GM18909 (cell line): Measurements from ENCODE around the gene EEF1A1.
A peak's percentile ranks its signal among the peaks of the same experiment; 100 is the strongest.
"Not testable (repeated sequence)": the region's sequence is repeated elsewhere in the genome, so short reads cannot be mapped to it uniquely, and the experiment has no call there.

Experiments
- ATAC-seq: cut with Tn5 transposase; IDR thresholded peaks from one replicate; pipeline ENCODE4 v1.9.1; 2021; ENCODE audit warnings: mild to moderate bottlenecking; ENCODE audit not compliant: unreplicated experiment, poor library complexity

EEF1A1 gene

GRCh38 chr6:73538116-73538779 is 17.4 kb upstream of the EEF1A1 start:
- no peak for ATAC-seq

GRCh38 chr6:73537677-73538076 is 16.8 kb upstream of the EEF1A1 start:
- no peak for ATAC-seq

GRCh38 chr6:73534628-73535027 is 13.8 kb upstream of the EEF1A1 start:
- no peak for ATAC-seq

GRCh38 chr6:73532293-73532692 is 11.5 kb upstream of the EEF1A1 start:
- ATAC-seq: no peak

- no peak for ATAC-seq
These were observed 8.1 kb upstream of the EEF1A1 start for GRCh38 chr6:73528897-73529296.

GRCh38 chr6:73525546-73526330 is 4.9 kb upstream of the EEF1A1 start:
- ATAC-seq: no peak

- ATAC-seq: peak; percentile 51
These were observed 2.7 kb upstream of the EEF1A1 start for GRCh38 chr6:73523434-73524123.

- ATAC-seq: peak; percentile 43
These were observed 636 bp upstream of the EEF1A1 start for GRCh38 chr6:73521351-73521985.

GRCh38 chr6:73519926-73520687 is 725 bp downstream of the EEF1A1 start:
- no peak for ATAC-seq

- not testable (repeated sequence) for ATAC-seq
These were observed 1.6 kb downstream of the EEF1A1 start for GRCh38 chr6:73518982-73519881.

- not testable (repeated sequence) for ATAC-seq
These were observed 2.5 kb downstream of the EEF1A1 start for GRCh38 chr6:73518100-73518981.

- ATAC-seq: no peak
These were observed 4.0 kb downstream of the EEF1A1 start for GRCh38 chr6:73516514-73517489.

GRCh38 chr6:73515204-73515655 is 5.6 kb downstream of the EEF1A1 start:
- ATAC-seq: peak; percentile 32

- no peak for ATAC-seq
These were observed 6.1 kb downstream of the EEF1A1 start for GRCh38 chr6:73514746-73515110.

- no peak for ATAC-seq
These were observed 7.4 kb downstream of the EEF1A1 start for GRCh38 chr6:73513496-73513854.

GRCh38 chr6:73511796-73512195 is 9.0 kb downstream of the EEF1A1 start:
- no peak for ATAC-seq

- ATAC-seq: no peak
These were observed 11.0 kb downstream of the EEF1A1 start for GRCh38 chr6:73509851-73510250.
